SK-N-SH treated with all-trans-retinoic acid at 6 μM for 48 hours (cell line): ENCODE results near the gene SCAF11.

ENCODE experiments used
- ARNTL ChIP-seq: fragments of 450-650 bp; formaldehyde crosslinking; IDR thresholded peaks from 2 replicates; pipeline ENCODE4 v1.5.0; 2020; ENCODE audit warnings: low read depth, mild to moderate bottlenecking, moderate library complexity, borderline replicate concordance
- BACH2 ChIP-seq: fragments of 250-450 bp; sonication (Bioruptor Pico); IDR thresholded peaks from 2 replicates; pipeline ENCODE4 v1.9.0; 2021; ENCODE audit warnings: mild to moderate bottlenecking, borderline replicate concordance
- CREB5 ChIP-seq: fragments of 250-450 bp; sonication (Bioruptor Pico); IDR thresholded peaks from 2 replicates; pipeline ENCODE4 v1.5.1; 2020; ENCODE audit warnings: low read depth, mild to moderate bottlenecking, moderate library complexity
- CSDC2 ChIP-seq: fragments of 250-450 bp; sonication (Bioruptor Pico); IDR thresholded peaks from 2 replicates; pipeline ENCODE4 v1.5.0; 2020; ENCODE audit warnings: mild to moderate bottlenecking, moderate library complexity
- CSRNP3 ChIP-seq: fragments of 250-450 bp; sonication (Bioruptor Pico); IDR thresholded peaks from 2 replicates; pipeline ENCODE4 v1.5.1; 2021; ENCODE audit warnings: mild to moderate bottlenecking, moderate library complexity
- ESRRG ChIP-seq: fragments of 250-450 bp; sonication (Bioruptor Pico); IDR thresholded peaks from 2 replicates; pipeline ENCODE4 v1.6.1; 2021; ENCODE audit warnings: mild to moderate bottlenecking
- ISL1 ChIP-seq: fragments of 250-450 bp; sonication (Bioruptor Pico); IDR thresholded peaks from 2 replicates; pipeline ENCODE4 v2.1.2; 2022; ENCODE audit warnings: mild to moderate bottlenecking, moderate library complexity
- OSR1 ChIP-seq: fragments of 250-450 bp; sonication (Bioruptor Pico); IDR thresholded peaks from 2 replicates; pipeline ENCODE4 v1.8.0; 2022; ENCODE audit warnings: moderate library complexity, mild to moderate bottlenecking, inconsistent platforms
- PATZ1 ChIP-seq: fragments of 250-450 bp; sonication (Bioruptor Pico); IDR thresholded peaks from 2 replicates; pipeline ENCODE4 v1.8.0; 2020; ENCODE audit warnings: mild to moderate bottlenecking, moderate library complexity, borderline replicate concordance

GRCh38 chr12:45970391-45970790 is 20.0 kb downstream of the SCAF11 start:
- TF ChIP-seq CREB5 (CRISPR knock-in tag) (no peak), ISL1 (no peak), OSR1 (CRISPR knock-in tag) (no peak), ESRRG (CRISPR knock-in tag) (no peak), CSDC2 (no peak), BACH2 (CRISPR knock-in tag) (no peak), ARNTL (CRISPR knock-in tag) (no peak), CSRNP3 (CRISPR knock-in tag) (no peak), PATZ1 (no peak)
